ENCODE results near the gene LRP1B. TPM values are rescaled to one million over a fixed set of nuclear protein-coding genes. Genes with fewer than 3 reads are reported as not detected.

Gene LRP1B
- total RNA-seq, 3 donors from 2014 or later, result 2.3 to 29.8 (median 21.8) TPM

DNA sequence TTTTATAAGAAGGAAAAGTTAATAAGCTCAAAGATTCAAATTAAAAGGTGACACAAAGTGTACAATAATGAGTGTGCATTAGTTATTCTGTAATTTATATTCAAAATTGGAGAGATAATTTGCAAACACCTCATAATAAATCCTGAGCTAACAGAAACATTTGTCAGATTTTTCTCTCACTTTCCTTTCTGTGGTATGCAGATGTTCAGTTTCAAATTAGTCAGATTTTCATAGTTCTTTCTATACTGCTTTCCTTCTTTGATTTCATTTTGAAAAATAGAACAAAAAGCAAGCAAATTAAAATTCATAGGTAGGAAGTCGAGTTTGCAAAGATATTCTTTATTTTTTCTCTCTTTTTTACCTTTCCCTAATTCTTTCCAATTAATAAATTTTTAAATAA lies 1930.5 kb downstream of the LRP1B start:
- Histone ChIP-seq H3K4me3 (no peak overlapping the region), H3K27ac (no peak overlapping the region), H3K4me1 (no peaks in the 10 kb centered on the region), H3K27me3 (no peaks in the 10 kb centered on the region), H3K36me3 (no peaks in the 10 kb centered on the region), H3K9me3 (no peaks in the 10 kb centered on the region)
- DNase-seq (ENCODE audit: low spot score in 2 of 2), result no peak
- intact Hi-C loops (cut with DNase I; ENCODE audit: low total_unique reads), result no loop called here
- no peak for TF ChIP-seq CTCF (IDR thresholded peaks at IDR 0.05)
- TF ChIP-seq POLR2AphosphoS5 (IDR thresholded peaks at IDR 0.05), result no peak
- no peak for TF ChIP-seq POLR2A (IDR thresholded peaks at IDR 0.05)

DNA sequence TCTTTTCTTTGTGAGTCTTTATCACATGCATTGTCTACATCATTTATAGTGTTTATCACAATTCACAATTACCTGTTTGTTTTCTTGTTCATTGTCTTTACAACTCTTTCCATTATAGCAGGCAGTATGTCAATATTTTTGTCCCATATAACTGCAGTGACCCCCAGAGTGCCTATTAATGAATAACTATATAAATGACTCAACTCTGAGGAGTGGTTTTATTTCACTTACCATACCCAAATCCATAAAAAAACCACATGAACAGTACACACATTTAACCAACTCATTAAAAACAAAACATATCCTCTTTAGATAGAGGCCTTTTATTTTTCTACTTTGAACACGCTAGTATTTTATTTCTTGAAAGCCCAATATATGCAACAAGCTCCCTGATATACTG lies 1931.5 kb downstream of the LRP1B start:
- Histone ChIP-seq H3K4me3 (no peak overlapping the region), H3K27ac (no peak overlapping the region), H3K36me3 (no peaks in the 10 kb centered on the region), H3K4me1 (no peaks in the 10 kb centered on the region), H3K9me3 (no peaks in the 10 kb centered on the region), H3K27me3 (no peaks in the 10 kb centered on the region)
- intact Hi-C loops (cut with DNase I; ENCODE audit: low total_unique reads), result no loop called here
- no peak for DNase-seq (ENCODE audit: low spot score in 2 of 2)
- TF ChIP-seq CTCF (IDR thresholded peaks at IDR 0.05) (no peak), POLR2AphosphoS5 (IDR thresholded peaks at IDR 0.05) (no peak), POLR2A (IDR thresholded peaks at IDR 0.05) (no peak)

- Histone ChIP-seq H3K4me1 (no peaks in the 10 kb centered on the region), H3K4me3 (no peak overlapping the region), H3K9me3 (no peaks in the 10 kb centered on the region), H3K27ac (no peak overlapping the region), H3K36me3 (peaks cover 3% of the 10 kb centered on the region), H3K27me3 (no peaks in the 10 kb centered on the region)
- DNase-seq (ENCODE audit: low spot score in 2 of 2), result no peak
- TF ChIP-seq CTCF (IDR thresholded peaks at IDR 0.05), result no peak
- no peak for TF ChIP-seq POLR2A (IDR thresholded peaks at IDR 0.05)
- no peak for TF ChIP-seq POLR2AphosphoS5 (IDR thresholded peaks at IDR 0.05)
- intact Hi-C loops (cut with DNase I; ENCODE audit: low total_unique reads), result no loop called here
Observed at GRCh38 chr2:140187086-140187485, 1943.7 kb downstream of the LRP1B start.

- TF ChIP-seq POLR2A (IDR thresholded peaks at IDR 0.05) (no peak), CTCF (IDR thresholded peaks at IDR 0.05) (no peak), POLR2AphosphoS5 (IDR thresholded peaks at IDR 0.05) (no peak)
- intact Hi-C loops (cut with DNase I; ENCODE audit: low total_unique reads), result no loop called here
- DNase-seq (ENCODE audit: low spot score in 2 of 2), result no peak
- Histone ChIP-seq H3K4me3 (no peak overlapping the region), H3K27ac (no peak overlapping the region), H3K36me3 (peaks cover 3% of the 10 kb centered on the region), H3K9me3 (no peaks in the 10 kb centered on the region), H3K4me1 (no peaks in the 10 kb centered on the region), H3K27me3 (no peaks in the 10 kb centered on the region)
Observed at GRCh38 chr2:140186313-140186712, 1944.5 kb downstream of the LRP1B start.

DNA sequence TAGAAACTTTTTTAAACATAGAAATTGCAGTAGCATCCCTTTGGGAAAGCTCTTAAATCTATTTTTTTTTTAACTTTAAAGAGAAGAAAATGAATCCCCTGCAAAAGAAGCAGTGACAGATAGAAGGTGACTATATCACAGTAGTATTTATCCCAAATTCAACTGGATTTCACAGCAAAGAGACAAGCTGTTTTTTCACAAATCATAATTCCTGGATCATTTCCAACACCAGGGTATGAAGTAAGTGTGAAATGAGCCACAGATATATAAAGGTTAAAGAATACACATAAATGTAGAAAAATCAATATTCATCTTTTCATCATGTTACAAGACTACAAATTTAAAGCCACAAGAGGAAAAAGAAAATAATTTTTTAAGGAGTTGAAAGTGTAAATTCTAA lies 1945.7 kb downstream of the LRP1B start:
- Histone ChIP-seq H3K27me3 (no peaks in the 10 kb centered on the region), H3K9me3 (no peaks in the 10 kb centered on the region), H3K36me3 (peaks cover 3% of the 10 kb centered on the region), H3K27ac (no peak overlapping the region), H3K4me1 (no peaks in the 10 kb centered on the region), H3K4me3 (no peak overlapping the region)
- DNase-seq (ENCODE audit: low spot score in 2 of 2), result no peak
- TF ChIP-seq CTCF (IDR thresholded peaks at IDR 0.05) (no peak), POLR2A (IDR thresholded peaks at IDR 0.05) (no peak), POLR2AphosphoS5 (IDR thresholded peaks at IDR 0.05) (no peak)
- intact Hi-C loops (cut with DNase I; ENCODE audit: low total_unique reads), result no loop called here

All from breast epithelium (tissue), 4 donors.